WTC11 (cell line): Measurements from ENCODE around the gene RPS5.

Experiments used
- ATF1 ChIP-seq: sonication (generic); formaldehyde crosslinking; IDR thresholded peaks from 2 replicates; pipeline ENCODE4 v1.8.1; 2023; ENCODE audit warnings: mild to moderate bottlenecking, moderate library complexity, missing genetic modification reagents
- GABPB1 ChIP-seq: sonication (generic); formaldehyde crosslinking; IDR thresholded peaks from 2 replicates; pipeline ENCODE4 v1.8.1; 2023; ENCODE audit warnings: mild to moderate bottlenecking, missing genetic modification reagents
- JUN ChIP-seq: sonication (generic); formaldehyde crosslinking; IDR thresholded peaks from 2 replicates; pipeline ENCODE4 v1.8.0; 2023; ENCODE audit warnings: mild to moderate bottlenecking, missing genetic modification reagents
- NR2C2 ChIP-seq: sonication (generic); formaldehyde crosslinking; IDR thresholded peaks from 2 replicates; pipeline ENCODE4 v1.8.0; 2022; ENCODE audit warnings: mild to moderate bottlenecking, missing genetic modification reagents
- ZBTB21 ChIP-seq: sonication (generic); formaldehyde crosslinking; IDR thresholded peaks from 2 replicates; pipeline ENCODE4 v1.8.1; 2023; ENCODE audit warnings: mild to moderate bottlenecking, missing genetic modification reagents, borderline replicate concordance
- TF ChIP-seq, protein P1 (sequence below): fragments of 200-600 bp; IDR thresholded peaks from 2 replicates; pipeline ENCODE4 v1.8.0; 2022; ENCODE audit warnings: antibody characterized with exemption
- TF ChIP-seq, protein P2 (sequence below): sonication (generic); formaldehyde crosslinking; IDR thresholded peaks from 2 replicates; pipeline ENCODE4 v1.8.1; 2022; ENCODE audit warnings: low read depth, missing genetic modification reagents, borderline replicate concordance

DNA sequence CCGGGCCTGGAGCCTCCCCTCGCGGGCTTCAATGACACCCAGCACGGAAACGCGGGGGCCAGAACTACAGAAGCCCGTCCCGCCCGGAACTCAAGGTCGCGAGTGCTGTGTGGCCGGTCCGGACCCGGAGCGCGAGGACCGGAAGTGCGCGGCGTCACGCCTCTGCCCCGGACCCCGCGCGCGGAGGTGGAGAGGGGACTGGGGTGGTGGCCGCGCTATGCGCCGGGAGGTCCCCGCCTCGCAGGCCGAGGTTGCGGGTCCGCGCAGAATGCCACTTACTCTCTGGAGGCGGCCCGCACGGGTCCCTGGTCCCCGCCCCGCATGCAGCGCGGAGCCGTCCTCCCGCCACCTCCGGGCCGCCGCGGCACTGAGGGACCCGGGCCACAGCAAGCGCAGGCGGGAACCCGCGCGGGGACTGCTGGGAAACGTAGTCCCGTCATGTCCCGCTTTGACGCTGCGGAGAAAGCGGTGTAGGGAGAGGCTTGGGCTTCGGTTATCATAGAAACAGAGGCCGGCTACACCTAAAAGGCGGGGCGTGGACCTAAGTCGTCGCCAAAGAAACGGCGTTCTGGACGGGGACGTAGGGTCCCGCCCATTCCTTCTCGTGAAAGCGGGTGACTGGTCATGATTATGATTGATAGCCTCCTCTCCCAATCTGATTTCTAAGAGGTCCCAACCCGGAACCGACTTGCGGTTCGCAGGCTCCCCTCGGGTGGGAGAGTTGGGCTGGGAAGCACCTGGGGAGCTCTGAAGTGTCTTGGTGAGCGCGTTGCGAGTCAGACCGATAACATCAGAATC lies 6.2 kb upstream of the RPS5 start, which contains the start of gene ZNF837:
- TF ChIP-seq, protein P1, sequence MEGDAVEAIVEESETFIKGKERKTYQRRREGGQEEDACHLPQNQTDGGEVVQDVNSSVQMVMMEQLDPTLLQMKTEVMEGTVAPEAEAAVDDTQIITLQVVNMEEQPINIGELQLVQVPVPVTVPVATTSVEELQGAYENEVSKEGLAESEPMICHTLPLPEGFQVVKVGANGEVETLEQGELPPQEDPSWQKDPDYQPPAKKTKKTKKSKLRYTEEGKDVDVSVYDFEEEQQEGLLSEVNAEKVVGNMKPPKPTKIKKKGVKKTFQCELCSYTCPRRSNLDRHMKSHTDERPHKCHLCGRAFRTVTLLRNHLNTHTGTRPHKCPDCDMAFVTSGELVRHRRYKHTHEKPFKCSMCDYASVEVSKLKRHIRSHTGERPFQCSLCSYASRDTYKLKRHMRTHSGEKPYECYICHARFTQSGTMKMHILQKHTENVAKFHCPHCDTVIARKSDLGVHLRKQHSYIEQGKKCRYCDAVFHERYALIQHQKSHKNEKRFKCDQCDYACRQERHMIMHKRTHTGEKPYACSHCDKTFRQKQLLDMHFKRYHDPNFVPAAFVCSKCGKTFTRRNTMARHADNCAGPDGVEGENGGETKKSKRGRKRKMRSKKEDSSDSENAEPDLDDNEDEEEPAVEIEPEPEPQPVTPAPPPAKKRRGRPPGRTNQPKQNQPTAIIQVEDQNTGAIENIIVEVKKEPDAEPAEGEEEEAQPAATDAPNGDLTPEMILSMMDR = no peak
- TF ChIP-seq ATF1 (CRISPR knock-in tag) = peak; percentile 85
- peak; percentile 76; the same call in 1 of the 2 replicates for TF ChIP-seq JUN (CRISPR knock-in tag)
- peak; percentile 96 for TF ChIP-seq GABPB1 (CRISPR knock-in tag)
- TF ChIP-seq NR2C2 (CRISPR knock-in tag) = no peak
- no peak; the same call in 1 of the 2 replicates for TF ChIP-seq ZBTB21 (CRISPR knock-in tag)
- TF ChIP-seq, protein P2, sequence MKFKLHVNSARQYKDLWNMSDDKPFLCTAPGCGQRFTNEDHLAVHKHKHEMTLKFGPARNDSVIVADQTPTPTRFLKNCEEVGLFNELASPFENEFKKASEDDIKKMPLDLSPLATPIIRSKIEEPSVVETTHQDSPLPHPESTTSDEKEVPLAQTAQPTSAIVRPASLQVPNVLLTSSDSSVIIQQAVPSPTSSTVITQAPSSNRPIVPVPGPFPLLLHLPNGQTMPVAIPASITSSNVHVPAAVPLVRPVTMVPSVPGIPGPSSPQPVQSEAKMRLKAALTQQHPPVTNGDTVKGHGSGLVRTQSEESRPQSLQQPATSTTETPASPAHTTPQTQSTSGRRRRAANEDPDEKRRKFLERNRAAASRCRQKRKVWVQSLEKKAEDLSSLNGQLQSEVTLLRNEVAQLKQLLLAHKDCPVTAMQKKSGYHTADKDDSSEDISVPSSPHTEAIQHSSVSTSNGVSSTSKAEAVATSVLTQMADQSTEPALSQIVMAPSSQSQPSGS (CRISPR knock-in tag) = 0 out of 2 replicates have a peak, but pooled peaks have one; percentile 70
